ENCODE data around the gene GRB2. TPM values are rescaled to one million over a fixed set of nuclear protein-coding genes. Genes with fewer than 3 reads are reported as not detected.

Gene GRB2
- polyA plus RNA-seq, 2 of the 4 experiments (the other 2 are of a cell fraction) = 91.4 to 91.9 TPM

GRCh38 chr17:75270218-75270965 lies 135.1 kb downstream of the GRB2 start:
- Histone ChIP-seq H3K27ac (peak overlapping the region; percentile 95 to 96), H3K4me2 (peak overlapping the region; percentile 95), H3K4me3 (peak overlapping the region; percentile 93), H3K9me3 (no peaks in the 10 kb centered on the region), H3K4me1 (peaks cover 26% of the 10 kb centered on the region)
- ChIA-PET POLR2A (interaction anchor here (0.8 to 3.5 kb wide), 16 partner anchors 9 to 398 kb away, joined by 3 to 86 read pairs (median 4); partner anchors contain the start of genes FDXR, GGA3, GRB2 and MRPS7), CTCF (interaction anchor here (0.5 to 8.4 kb wide), 69 partner anchors 10 to 347 kb away, joined by 3 to 110 read pairs (median 4); partner anchors contain the start of genes GGA3, GRB2, MRPS7 and SLC25A19)
- ATAC-seq = peak; percentile 74 to 78
- DNase-seq (ENCODE audit: low read depth in 1 of 2, low spot score in 1 of 2) = peak; percentile 87 to 88
- TF ChIP-seq MAZ (IDR thresholded peaks at IDR 0.05; ENCODE audit: borderline replicate concordance, low read depth, low read length) (0 out of 2 replicates have a peak, but pooled peaks have one; percentile 29), PHF8 (IDR thresholded peaks at IDR 0.05; ENCODE audit: borderline replicate concordance, low read depth) (peak; percentile 63), MAX (IDR thresholded peaks at IDR 0.05) (0 out of 2 replicates have a peak, but pooled peaks have one; percentile 32), ZC3H11A (IDR thresholded peaks at IDR 0.05) (no peak), RAD21 (conservative IDR thresholded peaks at IDR 0.05 in 1 of 2, IDR thresholded peaks at IDR 0.05 in 1 of 2) (peak; percentile 47 to 56), HDAC2 (IDR thresholded peaks at IDR 0.05) (no peak), SMC3 (IDR thresholded peaks at IDR 0.05) (0 out of 3 replicates have a peak, but pooled peaks have one; percentile 22), TFCP2L1 (CRISPR knock-in tag; IDR thresholded peaks at IDR 0.05) (peak; percentile 24; the same call in 1 of the 2 replicates), MAFK (IDR thresholded peaks at IDR 0.05; ENCODE audit: partially characterized antibody) (no peak), E2F6 (IDR thresholded peaks at IDR 0.05; ENCODE audit: borderline replicate concordance, low read depth) (peak; percentile 15; the same call in 1 of the 2 replicates), POLR2A (IDR thresholded peaks at IDR 0.05; ENCODE audit: low read length) (peak; percentile 33; the same call in 1 of the 2 replicates), HMGXB4 (CRISPR knock-in tag; IDR thresholded peaks at IDR 0.05; ENCODE audit: borderline replicate concordance) (0 out of 2 replicates have a peak, but pooled peaks have one; percentile 42), KDM1A (IDR thresholded peaks at IDR 0.05; ENCODE audit: low read depth) (no peak), CEBPB (IDR thresholded peaks at IDR 0.05) (peak; percentile 35 to 78; a peak in 3 of 4 replicates), BHLHE40 (IDR thresholded peaks at IDR 0.05; ENCODE audit: low read depth, low read length) (no peak)
- WGBS (ENCODE audit: missing lambda C conversion rate) = 8% methylated on average over 38 of the region's 47 CpGs
- FAIRE-seq = no peak

GRCh38 chr17:75269844-75270217 lies 135.6 kb downstream of the GRB2 start:
- WGBS (ENCODE audit: missing lambda C conversion rate) = 46% methylated on average over 6 of the region's 6 CpGs
- peak overlapping the region; percentile 95 to 96 for H3K27ac ChIP-seq
- H3K4me2 ChIP-seq = peak overlapping the region; percentile 95
- peaks cover 26% of the 10 kb centered on the region for H3K4me1 ChIP-seq
- no peaks in the 10 kb centered on the region for H3K9me3 ChIP-seq
- peak in 1 of 2 experiments; percentile 9; a peak in 3 of 6 replicates for ATAC-seq
- no peak for TF ChIP-seq MAZ (IDR thresholded peaks at IDR 0.05; ENCODE audit: borderline replicate concordance, low read depth, low read length)
- TF ChIP-seq TP53 (CRISPR knock-in tag; IDR thresholded peaks at IDR 0.05) = no peak
- TF ChIP-seq FOSL2 (IDR thresholded peaks at IDR 0.05) = no peak
- peak; percentile 2; the same call in 1 of the 2 replicates for TF ChIP-seq FOSL2 (CRISPR knock-in tag; IDR thresholded peaks at IDR 0.05)
- ChIA-PET CTCF (interaction anchor here (0.6 to 8.4 kb wide), 31 partner anchors 9 to 308 kb away, joined by 3 to 110 read pairs (median 11); partner anchors contain the start of genes GGA3, GRB2, MRPS7 and SLC25A19), POLR2A (interaction anchor here (0.6 to 3.5 kb wide), 7 partner anchors 8 to 136 kb away, joined by 4 to 86 read pairs (median 6); partner anchors contain the start of genes GGA3, GRB2, MRPS7 and SLC25A19)
- H3K4me3 ChIP-seq = peak overlapping the region; percentile 93
- FAIRE-seq = no peak
- DNase-seq (ENCODE audit: low read depth in 1 of 2, low spot score in 1 of 2) = no peak

Small RNA genes lying within 50 kb of the gene (small RNA-seq; reads per million reads assigned to genes)
- gene MIR3678 (0 reads per million in 6 experiments), gene RF00019 (0 reads per million in 6 experiments), gene RNU6-938P (0 to 1.0 (median 0) reads per million in 6 experiments)

Other genes with a start within 250 kb of the GRB2 start
- gene SUMO2, start 222.7 kb downstream of the GRB2 start, polyA plus RNA-seq (2011; rRNA removed) = 400 and 545 TPM in 2 replicates
- 452 to 573 TPM (median 525 TPM) in 3 replicates for gene SUMO2, start 222.7 kb downstream of the GRB2 start, polyA plus RNA-seq (2017; fragmentation: RNase III; extraction: RNeasy Plus Mini Kit Qiagen cat#74134 plus additional on column Dnase treatment)
- 110 and 124 TPM in 2 replicates for gene NUP85, start 200.0 kb downstream of the GRB2 start, polyA plus RNA-seq (2011; rRNA removed)
- 83.4 to 87.1 TPM (median 84.1 TPM) in 3 replicates for gene NUP85, start 200.0 kb downstream of the GRB2 start, polyA plus RNA-seq (2017; fragmentation: RNase III; extraction: RNeasy Plus Mini Kit Qiagen cat#74134 plus additional on column Dnase treatment)
- 40.9 and 43.6 TPM in 2 replicates for gene GGA3, start 144.1 kb downstream of the GRB2 start, polyA plus RNA-seq (2011; rRNA removed)
- 34.5 to 42.8 TPM (median 35.8 TPM) in 3 replicates for gene GGA3, start 144.1 kb downstream of the GRB2 start, polyA plus RNA-seq (2017; fragmentation: RNase III; extraction: RNeasy Plus Mini Kit Qiagen cat#74134 plus additional on column Dnase treatment)
- 144 and 157 TPM in 2 replicates for gene MRPS7, start 143.8 kb downstream of the GRB2 start, polyA plus RNA-seq (2011; rRNA removed)
- gene MRPS7, start 143.8 kb downstream of the GRB2 start, polyA plus RNA-seq (2017; fragmentation: RNase III; extraction: RNeasy Plus Mini Kit Qiagen cat#74134 plus additional on column Dnase treatment) = 161 to 164 TPM (median 163 TPM) in 3 replicates
- 61.0 and 71.4 TPM in 2 replicates for gene MIF4GD, start 134.4 kb downstream of the GRB2 start, polyA plus RNA-seq (2011; rRNA removed)
- 22.2 to 24.6 TPM (median 23.9 TPM) in 3 replicates for gene MIF4GD, start 134.4 kb downstream of the GRB2 start, polyA plus RNA-seq (2017; fragmentation: RNase III; extraction: RNeasy Plus Mini Kit Qiagen cat#74134 plus additional on column Dnase treatment)
- 14.8 and 15.3 TPM in 2 replicates for gene SLC25A19, start 116.2 kb downstream of the GRB2 start, polyA plus RNA-seq (2011; rRNA removed)
- gene SLC25A19, start 116.2 kb downstream of the GRB2 start, polyA plus RNA-seq (2017; fragmentation: RNase III; extraction: RNeasy Plus Mini Kit Qiagen cat#74134 plus additional on column Dnase treatment) = 13.7 to 16.4 TPM (median 14.9 TPM) in 3 replicates
- gene TMEM94, start 51.0 kb upstream of the GRB2 start, polyA plus RNA-seq (2011; rRNA removed) = 30.5 and 42.7 TPM in 2 replicates
- 50.0 to 64.9 TPM (median 63.8 TPM) in 3 replicates for gene TMEM94, start 51.0 kb upstream of the GRB2 start, polyA plus RNA-seq (2017; fragmentation: RNase III; extraction: RNeasy Plus Mini Kit Qiagen cat#74134 plus additional on column Dnase treatment)
- gene CASKIN2, start 109.9 kb upstream of the GRB2 start, polyA plus RNA-seq (2011; rRNA removed) = 3.6 and 4.6 TPM in 2 replicates
- gene CASKIN2, start 109.9 kb upstream of the GRB2 start, polyA plus RNA-seq (2017; fragmentation: RNase III; extraction: RNeasy Plus Mini Kit Qiagen cat#74134 plus additional on column Dnase treatment) = 9.9 to 11.2 TPM (median 10.7 TPM) in 3 replicates
- 24.8 and 42.5 TPM in 2 replicates for gene TSEN54, start 110.8 kb upstream of the GRB2 start, polyA plus RNA-seq (2011; rRNA removed)
- 37.7 to 38.4 TPM (median 38.3 TPM) in 3 replicates for gene TSEN54, start 110.8 kb upstream of the GRB2 start, polyA plus RNA-seq (2017; fragmentation: RNase III; extraction: RNeasy Plus Mini Kit Qiagen cat#74134 plus additional on column Dnase treatment)
- gene LLGL2, start 120.0 kb upstream of the GRB2 start, polyA plus RNA-seq (2011; rRNA removed) = 18.9 and 20.7 TPM in 2 replicates
- 32.6 to 38.2 TPM (median 35.0 TPM) in 3 replicates for gene LLGL2, start 120.0 kb upstream of the GRB2 start, polyA plus RNA-seq (2017; fragmentation: RNase III; extraction: RNeasy Plus Mini Kit Qiagen cat#74134 plus additional on column Dnase treatment)
- gene MYO15B, start 182.1 kb upstream of the GRB2 start, polyA plus RNA-seq (2011; rRNA removed) = 12.4 and 17.7 TPM in 2 replicates
- 27.4 to 33.9 TPM (median 33.5 TPM) in 3 replicates for gene MYO15B, start 182.1 kb upstream of the GRB2 start, polyA plus RNA-seq (2017; fragmentation: RNase III; extraction: RNeasy Plus Mini Kit Qiagen cat#74134 plus additional on column Dnase treatment)
- gene SMIM5, start 227.8 kb upstream of the GRB2 start, polyA plus RNA-seq (2011; rRNA removed) = 0.25 and 0.30 TPM in 2 replicates
- gene SMIM5, start 227.8 kb upstream of the GRB2 start, polyA plus RNA-seq (2017; fragmentation: RNase III; extraction: RNeasy Plus Mini Kit Qiagen cat#74134 plus additional on column Dnase treatment) = 0.15 to 0.33 TPM (median 0.20 TPM) in 3 replicates